Testis (tissue), 2 donors: ENCODE measurements around the gene PRSS33.

ENCODE experiments used
- CTCF ChIP-seq, 3 experiments: fragments of 450-650 bp in 2 of 3; fragments of 200-600 bp in 1 of 3; sonication (generic) in 1 of 3; IDR thresholded peaks; one replicate each; pipeline ENCODE4 v1.5.1; 2016 to 2019; ENCODE audit warnings: antibody characterized with exemption in 3 of 3, mild to moderate bottlenecking in 2 of 3, moderate library complexity in 1 of 3
- POLR2A ChIP-seq: fragments of 450-650 bp; IDR thresholded peaks from one replicate; pipeline ENCODE4 v1.6.1; 2017; ENCODE audit warnings: antibody characterized with exemption, mild to moderate bottlenecking, moderate library complexity

- TF ChIP-seq CTCF (IDR thresholded peaks at IDR 0.05) (no peak), POLR2A (no peak)
These were observed 23.3 kb upstream of the PRSS33 start for GRCh38 chr16:2810651-2811050.
